A549 (cell line): ENCODE data around the gene GBA2. TPM values are rescaled to one million over a fixed set of nuclear protein-coding genes. Genes with fewer than 3 reads are reported as not detected.

Source experiments
- ATAC-seq, 2 experiments: fragments of 200-7000 bp in 1 of 2; fragments of >200 bp in 1 of 2; cut with Nextera tagmentation in 1 of 2; cut with Tn5 transposase in 1 of 2; 3 replicates each; pipeline versions ENCODE4 v1.8.0 to v1.9.1; 2018 to 2020; ENCODE audit warnings: mild to moderate bottlenecking in 1 of 2, moderate library complexity in 1 of 2
- CTCF ChIA-PET: fragments of 300-600 bp; sonication (Branson Sonifier 250); formaldehyde crosslinking; extraction: SDS; loops from one replicate; lab custom pipeline; 2021; ENCODE audit warnings: antibody characterized with exemption, inconsistent platforms; lab: Yijun Ruan, JAX
- POLR2A ChIA-PET: fragments of 350-600 bp; formaldehyde crosslinking; extraction: SDS; loops from one replicate; lab custom pipeline; 2021; ENCODE audit warnings: antibody characterized with exemption, inconsistent platforms; lab: Yijun Ruan, JAX
- DNase-seq, 2 experiments: peaks; one replicate each; pipeline versions ENCODE4 v3.0.0 to v3.0.0-alpha.2; 2011 to 2016; ENCODE audit warnings: low read depth in 1 of 2, low spot score in 1 of 2
- FAIRE-seq: peaks from 2 replicates; lab custom pipeline; 2011; peaks lifted over from hg19 to GRCh38; lab: Jason Lieb, UNC
- H3K27ac ChIP-seq, 2 experiments: fragments of >200 bp; sonication (Bioruptor Twin); formaldehyde crosslinking; 3 replicates each; pipeline ENCODE4 v1.5.1; 2016 to 2017
- H3K4me1 ChIP-seq: fragments of >200 bp; sonication (Bioruptor Twin); formaldehyde crosslinking; 3 replicates; pipeline ENCODE4 v1.6.1; 2016
- H3K4me2 ChIP-seq: fragments of >200 bp; sonication (Bioruptor Twin); formaldehyde crosslinking; 3 replicates; pipeline ENCODE4 v1.6.1; 2016
- H3K4me3 ChIP-seq: fragments of >200 bp; sonication (Bioruptor Twin); formaldehyde crosslinking; 3 replicates; pipeline ENCODE4 v1.5.1; 2016
- H3K9me3 ChIP-seq: fragments of >200 bp; sonication (Bioruptor Twin); formaldehyde crosslinking; 3 replicates; pipeline ENCODE4 v1.6.1; 2016
- CBX8 ChIP-seq: fragments of 200-600 bp; sonication (generic); IDR thresholded peaks from 2 replicates; pipeline ENCODE4 v1.6.1; 2016
- CEBPB ChIP-seq, 2 experiments: fragments of >200 bp in 1 of 2; sonication (Bioruptor Twin) in 1 of 2; formaldehyde crosslinking in 1 of 2; IDR thresholded peaks; 2 replicates each; pipeline ENCODE4 v1.6.1; 2012 to 2016
- CHD4 ChIP-seq: fragments of 200-600 bp; sonication (generic); IDR thresholded peaks from 2 replicates; pipeline ENCODE4 v1.6.1; 2016; ENCODE audit warnings: antibody characterized with exemption, mild to moderate bottlenecking, borderline replicate concordance
- EHF ChIP-seq: fragments of 250-450 bp; sonication (Bioruptor Pico); IDR thresholded peaks from 2 replicates; pipeline ENCODE4 v1.5.0; 2020; ENCODE audit warnings: mild to moderate bottlenecking
- EHMT2 ChIP-seq: fragments of 200-600 bp; sonication (generic); IDR thresholded peaks from 2 replicates; pipeline ENCODE4 v1.6.1; 2016; ENCODE audit warnings: antibody characterized with exemption, low read depth, mild to moderate bottlenecking, moderate library complexity
- FOSL2 ChIP-seq, 2 experiments: fragments of 450-650 bp in 1 of 2; fragments of >200 bp in 1 of 2; sonication (Bioruptor Twin) in 1 of 2; formaldehyde crosslinking; IDR thresholded peaks; 2 replicates each; pipeline versions ENCODE4 v1.5.0 to v1.6.1; 2016 to 2020; ENCODE audit warnings: mild to moderate bottlenecking in 1 of 2, moderate library complexity in 1 of 2
- HDAC2 ChIP-seq: fragments of 200-600 bp; sonication (generic); IDR thresholded peaks from 2 replicates; pipeline ENCODE4 v1.6.1; 2016
- HOXA7 ChIP-seq: fragments of 250-450 bp; sonication (Bioruptor Pico); IDR thresholded peaks from 2 replicates; pipeline ENCODE4 v1.5.0; 2020; ENCODE audit warnings: mild to moderate bottlenecking, moderate library complexity
- JUN ChIP-seq, 2 experiments: fragments of >200 bp; sonication (Bioruptor Twin); formaldehyde crosslinking; IDR thresholded peaks; 2 replicates in 1 of 2; 3 replicates in 1 of 2; pipeline ENCODE4 v1.6.1; 2016 to 2017
- KDM5A ChIP-seq: fragments of 200-600 bp; sonication (generic); IDR thresholded peaks from 2 replicates; pipeline ENCODE4 v1.6.1; 2016; ENCODE audit warnings: antibody characterized with exemption, mild to moderate bottlenecking
- MAZ ChIP-seq: fragments of 150-350 bp; IDR thresholded peaks from 2 replicates; pipeline ENCODE4 v1.6.1; 2014; ENCODE audit warnings: antibody characterized with exemption, low read depth, low read length, borderline replicate concordance
- NFE2L2 ChIP-seq: fragments of 150-350 bp; conservative IDR thresholded peaks from 2 replicates; pipeline ENCODE4 v1.6.1; 2014; ENCODE audit warnings: low read length
- PHF8 ChIP-seq: fragments of 200-600 bp; sonication (generic); IDR thresholded peaks from 2 replicates; pipeline ENCODE4 v1.6.1; 2016; ENCODE audit warnings: low read depth, mild to moderate bottlenecking, antibody characterized with exemption, moderate library complexity, borderline replicate concordance
- POLR2A ChIP-seq: IDR thresholded peaks from 2 replicates; pipeline ENCODE4 v1.6.1; 2012; ENCODE audit warnings: mild to moderate bottlenecking, low read length
- RNF2 ChIP-seq: fragments of 200-600 bp; sonication (generic); IDR thresholded peaks from 2 replicates; pipeline ENCODE4 v1.6.1; 2016; ENCODE audit warnings: low read depth, mild to moderate bottlenecking, antibody characterized with exemption, moderate library complexity, borderline replicate concordance
- TP53 ChIP-seq: fragments of 250-450 bp; sonication (Bioruptor Pico); IDR thresholded peaks from 2 replicates; pipeline ENCODE4 v1.5.0; 2021; ENCODE audit warnings: mild to moderate bottlenecking, moderate library complexity
- ZFP36 ChIP-seq: fragments of 450-650 bp; IDR thresholded peaks from 2 replicates; pipeline ENCODE4 v1.6.1; 2014; ENCODE audit warnings: borderline replicate concordance; ENCODE audit not compliant: partially characterized antibody
- WGBS: methylation state at CpG from one replicate; pipeline ENCODE4 v1.1.6; 2017; ENCODE audit errors: missing lambda C conversion rate; 5-methylcytosine and 5-hydroxymethylcytosine counted together
- polyA plus RNA-seq, 4 experiments: library from polyadenylated mRNA; depleted of rRNA in 3 of 4; stranded (reverse); fragments of >200 nt; fragmentation: RNase III in 1 of 4; extraction: RNeasy Plus Mini Kit Qiagen cat#74134 plus additional on column Dnase treatment in 1 of 4; gene quantifications; 2 replicates in 3 of 4; 3 replicates in 1 of 4; pipeline ENCODE4 v1.2.3, GENCODE V29; 2011 to 2017
- TF ChIP-seq, protein P1 (sequence below): fragments of >200 bp; sonication (Bioruptor Twin); formaldehyde crosslinking; IDR thresholded peaks from 3 replicates; pipeline ENCODE4 v1.6.1; 2016
- TF ChIP-seq, protein P2 (sequence below): fragments of 150-350 bp; IDR thresholded peaks from 2 replicates; pipeline ENCODE4 v1.6.1; 2014; ENCODE audit warnings: low read depth, mild to moderate bottlenecking, low read length
- TF ChIP-seq, protein P3 (sequence below): fragments of 450-650 bp; IDR thresholded peaks from 2 replicates; pipeline ENCODE4 v1.6.1; 2014; ENCODE audit warnings: antibody characterized with exemption
- TF ChIP-seq, protein P4 (sequence below): IDR thresholded peaks from 2 replicates; pipeline ENCODE4 v1.6.1; 2012
- TF ChIP-seq, protein P5 (sequence below): IDR thresholded peaks from 2 replicates; pipeline ENCODE4 v1.6.1; 2012; ENCODE audit warnings: low read depth, borderline replicate concordance
- TF ChIP-seq, protein P6 (sequence below): fragments of 250-450 bp; sonication (Bioruptor Pico); IDR thresholded peaks from 2 replicates; pipeline ENCODE4 v1.5.0; 2020; ENCODE audit warnings: low read depth, mild to moderate bottlenecking, moderate library complexity
- TF ChIP-seq, protein P7 (sequence below): IDR thresholded peaks from 2 replicates; pipeline ENCODE4 v1.6.1; 2012

Gene GBA2
- polyA plus RNA-seq, 2 of the 4 experiments (the other 2 are of a cell fraction): 38.9 to 40.0 TPM

DNA sequence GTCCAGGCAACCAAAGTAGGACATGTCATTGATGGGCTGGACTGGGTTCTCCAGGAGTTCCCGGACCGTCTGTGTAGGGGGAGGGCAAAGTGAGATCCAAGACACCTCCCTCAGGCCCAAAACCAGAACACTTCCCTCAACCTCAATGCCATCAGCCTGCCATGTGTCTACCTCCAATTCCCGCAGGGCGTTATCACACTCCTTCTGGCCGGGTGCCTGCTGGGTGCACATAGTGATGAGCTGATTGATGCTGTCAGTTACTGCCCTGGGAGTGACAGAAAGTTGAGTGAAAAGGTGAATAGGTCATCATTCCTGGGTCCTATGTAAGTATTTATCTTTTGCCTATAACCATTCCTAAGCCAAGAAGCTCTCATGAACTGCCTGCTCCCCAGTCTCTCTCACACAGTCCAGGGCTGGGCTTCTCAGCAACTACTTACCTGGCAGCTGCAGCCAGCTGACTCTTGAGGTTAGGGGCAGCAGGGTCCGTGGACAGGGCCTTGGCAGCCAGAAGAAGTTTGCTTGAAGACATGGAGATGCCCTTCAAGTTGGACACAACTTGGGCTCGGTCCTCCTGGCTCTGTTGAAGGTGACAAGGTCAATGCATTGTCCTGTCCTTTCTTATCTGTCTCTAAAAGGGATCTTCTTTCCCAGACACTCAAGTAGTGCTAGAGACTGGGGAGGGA lies 38.1 kb downstream of the GBA2 start:
- no peak overlapping the region for H3K27ac ChIP-seq
- no peak overlapping the region for H3K4me3 ChIP-seq
- H3K4me2 ChIP-seq: no peak overlapping the region
- ChIA-PET CTCF (interaction anchor here (0.7 to 32.5 kb wide), 5 partner anchors 7 to 79 kb away, joined by 3 to 758 read pairs (median 5); partner anchors contain the start of genes ARHGEF39, CREB3, TLN1 and TPM2), POLR2A (interaction anchor here (1.0 kb wide), 1 partner anchor 21 kb away, joined by 3 read pairs; the partner anchor contains the start of genes CREB3 and TLN1)
- no peak for DNase-seq
- no peak for FAIRE-seq
- H3K4me1 ChIP-seq: no peaks in the 10 kb centered on the region
- TF ChIP-seq, protein P1, sequence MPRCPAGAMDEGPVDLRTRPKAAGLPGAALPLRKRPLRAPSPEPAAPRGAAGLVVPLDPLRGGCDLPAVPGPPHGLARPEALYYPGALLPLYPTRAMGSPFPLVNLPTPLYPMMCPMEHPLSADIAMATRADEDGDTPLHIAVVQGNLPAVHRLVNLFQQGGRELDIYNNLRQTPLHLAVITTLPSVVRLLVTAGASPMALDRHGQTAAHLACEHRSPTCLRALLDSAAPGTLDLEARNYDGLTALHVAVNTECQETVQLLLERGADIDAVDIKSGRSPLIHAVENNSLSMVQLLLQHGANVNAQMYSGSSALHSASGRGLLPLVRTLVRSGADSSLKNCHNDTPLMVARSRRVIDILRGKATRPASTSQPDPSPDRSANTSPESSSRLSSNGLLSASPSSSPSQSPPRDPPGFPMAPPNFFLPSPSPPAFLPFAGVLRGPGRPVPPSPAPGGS: no peak
- no peak for TF ChIP-seq CBX8
- TF ChIP-seq, protein P2, sequence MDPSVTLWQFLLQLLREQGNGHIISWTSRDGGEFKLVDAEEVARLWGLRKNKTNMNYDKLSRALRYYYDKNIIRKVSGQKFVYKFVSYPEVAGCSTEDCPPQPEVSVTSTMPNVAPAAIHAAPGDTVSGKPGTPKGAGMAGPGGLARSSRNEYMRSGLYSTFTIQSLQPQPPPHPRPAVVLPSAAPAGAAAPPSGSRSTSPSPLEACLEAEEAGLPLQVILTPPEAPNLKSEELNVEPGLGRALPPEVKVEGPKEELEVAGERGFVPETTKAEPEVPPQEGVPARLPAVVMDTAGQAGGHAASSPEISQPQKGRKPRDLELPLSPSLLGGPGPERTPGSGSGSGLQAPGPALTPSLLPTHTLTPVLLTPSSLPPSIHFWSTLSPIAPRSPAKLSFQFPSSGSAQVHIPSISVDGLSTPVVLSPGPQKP: no peak
- no peak for TF ChIP-seq POLR2A
- TF ChIP-seq, protein P3, sequence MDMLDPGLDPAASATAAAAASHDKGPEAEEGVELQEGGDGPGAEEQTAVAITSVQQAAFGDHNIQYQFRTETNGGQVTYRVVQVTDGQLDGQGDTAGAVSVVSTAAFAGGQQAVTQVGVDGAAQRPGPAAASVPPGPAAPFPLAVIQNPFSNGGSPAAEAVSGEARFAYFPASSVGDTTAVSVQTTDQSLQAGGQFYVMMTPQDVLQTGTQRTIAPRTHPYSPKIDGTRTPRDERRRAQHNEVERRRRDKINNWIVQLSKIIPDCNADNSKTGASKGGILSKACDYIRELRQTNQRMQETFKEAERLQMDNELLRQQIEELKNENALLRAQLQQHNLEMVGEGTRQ: no peak
- TF ChIP-seq EHF (CRISPR knock-in tag): no peak
- TF ChIP-seq, protein P4, sequence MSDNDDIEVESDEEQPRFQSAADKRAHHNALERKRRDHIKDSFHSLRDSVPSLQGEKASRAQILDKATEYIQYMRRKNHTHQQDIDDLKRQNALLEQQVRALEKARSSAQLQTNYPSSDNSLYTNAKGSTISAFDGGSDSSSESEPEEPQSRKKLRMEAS: no peak
- no peak for TF ChIP-seq HDAC2
- TF ChIP-seq TP53 (CRISPR knock-in tag): no peak
- TF ChIP-seq PHF8: no peak
- TF ChIP-seq CEBPB (IDR thresholded peaks at IDR 0.05): no peak
- TF ChIP-seq, protein P5, sequence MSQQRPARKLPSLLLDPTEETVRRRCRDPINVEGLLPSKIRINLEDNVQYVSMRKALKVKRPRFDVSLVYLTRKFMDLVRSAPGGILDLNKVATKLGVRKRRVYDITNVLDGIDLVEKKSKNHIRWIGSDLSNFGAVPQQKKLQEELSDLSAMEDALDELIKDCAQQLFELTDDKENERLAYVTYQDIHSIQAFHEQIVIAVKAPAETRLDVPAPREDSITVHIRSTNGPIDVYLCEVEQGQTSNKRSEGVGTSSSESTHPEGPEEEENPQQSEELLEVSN: no peak
- TF ChIP-seq, protein P6, sequence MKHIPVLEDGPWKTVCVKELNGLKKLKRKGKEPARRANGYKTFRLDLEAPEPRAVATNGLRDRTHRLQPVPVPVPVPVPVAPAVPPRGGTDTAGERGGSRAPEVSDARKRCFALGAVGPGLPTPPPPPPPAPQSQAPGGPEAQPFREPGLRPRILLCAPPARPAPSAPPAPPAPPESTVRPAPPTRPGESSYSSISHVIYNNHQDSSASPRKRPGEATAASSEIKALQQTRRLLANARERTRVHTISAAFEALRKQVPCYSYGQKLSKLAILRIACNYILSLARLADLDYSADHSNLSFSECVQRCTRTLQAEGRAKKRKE (CRISPR knock-in tag): no peak
- no peak for TF ChIP-seq HOXA7 (CRISPR knock-in tag)
- no peak for TF ChIP-seq CHD4
- no peak for TF ChIP-seq EHMT2
- no peak for ATAC-seq
- 93% methylated on average over 7 of the region's 7 CpGs for WGBS
- no peaks in the 10 kb centered on the region for H3K9me3 ChIP-seq

DNA sequence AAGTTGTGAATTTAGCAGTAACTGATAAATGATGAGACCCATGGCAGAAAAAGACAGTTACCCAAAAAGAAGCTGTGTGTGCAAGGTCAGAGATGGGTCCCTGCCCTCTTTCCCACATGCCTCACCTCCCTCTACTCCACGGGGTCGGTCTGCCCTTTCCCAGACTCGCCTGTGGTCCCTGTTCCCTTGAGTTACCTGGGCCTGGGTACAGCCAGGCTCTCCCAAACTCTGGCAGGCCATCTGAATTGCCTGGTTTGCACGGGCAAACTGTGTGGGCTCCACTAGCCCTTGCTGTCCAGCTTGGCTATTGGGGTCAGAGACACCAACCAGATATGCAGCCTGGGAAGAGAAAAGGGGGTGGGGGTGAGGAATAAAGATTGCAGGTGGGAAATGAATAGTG lies 40.9 kb downstream of the GBA2 start:
- POLR2A ChIA-PET: no interaction called here
- FAIRE-seq: no peak
- TF ChIP-seq RNF2: no peak
- TF ChIP-seq, protein P4: no peak
- no peak for TF ChIP-seq NFE2L2
- no peak for TF ChIP-seq JUN (IDR thresholded peaks at IDR 0.05)
- TF ChIP-seq, protein P1: no peak
- no peak for TF ChIP-seq KDM5A
- TF ChIP-seq, protein P3: no peak
- TF ChIP-seq PHF8: no peak
- no peak for TF ChIP-seq FOSL2 (IDR thresholded peaks at IDR 0.05)
- no peak for TF ChIP-seq FOSL2 (CRISPR knock-in tag; IDR thresholded peaks at IDR 0.05)
- TF ChIP-seq, protein P7, sequence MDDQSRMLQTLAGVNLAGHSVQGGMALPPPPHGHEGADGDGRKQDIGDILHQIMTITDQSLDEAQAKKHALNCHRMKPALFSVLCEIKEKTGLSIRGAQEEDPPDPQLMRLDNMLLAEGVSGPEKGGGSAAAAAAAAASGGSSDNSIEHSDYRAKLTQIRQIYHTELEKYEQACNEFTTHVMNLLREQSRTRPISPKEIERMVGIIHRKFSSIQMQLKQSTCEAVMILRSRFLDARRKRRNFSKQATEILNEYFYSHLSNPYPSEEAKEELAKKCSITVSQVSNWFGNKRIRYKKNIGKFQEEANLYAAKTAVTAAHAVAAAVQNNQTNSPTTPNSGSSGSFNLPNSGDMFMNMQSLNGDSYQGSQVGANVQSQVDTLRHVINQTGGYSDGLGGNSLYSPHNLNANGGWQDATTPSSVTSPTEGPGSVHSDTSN: no peak
- no peak for TF ChIP-seq MAZ
- TF ChIP-seq ZFP36: no peak
- no peak for TF ChIP-seq CBX8

More for the DNA sequence above, 40.9 kb downstream of the GBA2 start:
- no peak overlapping the region for H3K4me3 ChIP-seq
- H3K27ac ChIP-seq: no peak overlapping the region
- whole genome bisulfite sequencing: 95% methylated on average over 4 of the region's 4 CpGs
- H3K9me3 ChIP-seq: no peaks in the 10 kb centered on the region
- CTCF ChIA-PET: interaction anchor here (1.5 to 32.5 kb wide), 3 partner anchors 4 to 28 kb away, joined by 4 to 758 read pairs (median 758); partner anchors contain the start of genes CREB3, TLN1 and TPM2
- ATAC-seq (no peak), DNase-seq (no peak)
- no peaks in the 10 kb centered on the region for H3K4me1 ChIP-seq
- H3K4me2 ChIP-seq: no peak overlapping the region
